Endodermal cell (in vitro differentiated cells): ENCODE measurements around the gene MMEL1. TPM values are rescaled to one million over a fixed set of nuclear protein-coding genes. Genes with fewer than 3 reads are reported as not detected.
A peak's percentile ranks its signal among the peaks of the same experiment; 100 is the strongest.
"Not testable (repeated sequence)": the region's sequence is repeated elsewhere in the genome, so short reads cannot be mapped to it uniquely, and the experiment has no call there.

Experiments
- DNase-seq: peaks from one replicate; pipeline ENCODE4 v3.0.0-alpha.2; 2017
- H3K27ac ChIP-seq: 2 replicates; pipeline ENCODE4 v1.5.1; 2013; ENCODE audit warnings: mild to moderate bottlenecking, low read depth, low read length, moderate library complexity
- H3K27me3 ChIP-seq: 2 replicates; pipeline ENCODE4 v1.6.1; 2013; ENCODE audit warnings: mild to moderate bottlenecking, low read length, moderate library complexity; ENCODE audit not compliant: insufficient read depth, control insufficient read depth, poor library complexity, severe bottlenecking
- H3K36me3 ChIP-seq: 2 replicates; pipeline ENCODE4 v1.7.0; 2013; ENCODE audit warnings: mild to moderate bottlenecking, low read length, moderate library complexity; ENCODE audit not compliant: control insufficient read depth, insufficient read depth
- H3K4me1 ChIP-seq: one replicate; pipeline ENCODE4 v1.7.0; 2013; ENCODE audit warnings: low read length; ENCODE audit not compliant: control insufficient read depth, insufficient read depth
- H3K4me3 ChIP-seq: 2 replicates; pipeline ENCODE4 v1.5.1; 2013; ENCODE audit warnings: mild to moderate bottlenecking, low read length, moderate library complexity
- H3K9ac ChIP-seq: 2 replicates; pipeline ENCODE4 v1.6.1; 2013; ENCODE audit warnings: mild to moderate bottlenecking, low read length, moderate library complexity; ENCODE audit not compliant: poor library complexity, severe bottlenecking; ENCODE audit errors: extremely low read depth
- H3K9me3 ChIP-seq: 2 replicates; pipeline ENCODE4 v1.6.1; 2013; ENCODE audit warnings: mild to moderate bottlenecking, low read length, moderate library complexity; ENCODE audit not compliant: control insufficient read depth
- H3K27ac Mint-ChIP-seq: 2 replicates; pipeline ENCODE4 v1.8.0; 2020; ENCODE audit warnings: mixed read lengths
- H3K27me3 Mint-ChIP-seq: 2 replicates; pipeline ENCODE4 v1.8.0; 2021; ENCODE audit warnings: mild to moderate bottlenecking, mixed read lengths; ENCODE audit not compliant: insufficient read depth
- H3K36me3 Mint-ChIP-seq: 2 replicates; pipeline ENCODE4 v1.8.0; 2020; ENCODE audit warnings: low read depth, mixed read lengths
- H3K4me1 Mint-ChIP-seq: 2 replicates; pipeline ENCODE4 v1.8.0; 2020; ENCODE audit warnings: mixed read lengths
- H3K4me3 Mint-ChIP-seq: 2 replicates; pipeline ENCODE4 v1.8.0; 2020; ENCODE audit warnings: mild to moderate bottlenecking, moderate library complexity, mixed read lengths
- H3K9me3 Mint-ChIP-seq: 2 replicates; pipeline ENCODE4 v1.8.0; 2020; ENCODE audit warnings: mild to moderate bottlenecking, mixed read lengths
- WGBS, 2 experiments: methylation state at CpG; one replicate each; pipeline versions ENCODE4 v1.1.5 to v1.1.7; 2013; ENCODE audit warnings: missing lambda C conversion rate in 2 of 2, mixed read lengths in 1 of 2; ENCODE audit not compliant: insufficient coverage in 1 of 2, insufficient read length in 1 of 2; 5-methylcytosine and 5-hydroxymethylcytosine counted together
- long read RNA-seq, 4 experiments: library from polyadenylated mRNA in 2 of 4; library from RNA in 1 of 4; library from capped mRNA in 1 of 4; stranded (forward) in 3 of 4; unstranded in 1 of 4; transcript quantifications; one replicate each; pipeline ENCODE4 v2.0.0, GENCODE V29; 2020 to 2021; ENCODE audit warnings: inconsistent platforms in 1 of 4
- polyA plus RNA-seq, 2 experiments: library from polyadenylated mRNA; stranded (reverse); fragments of 50-300 nt; gene quantifications; one replicate each; pipeline ENCODE4 v1.2.3, GENCODE V29; 2013
- total RNA-seq, 2 donors: library from RNA; stranded (reverse); fragmentation: NEBNext Ultra II Directional in 1 of 2; extraction: Animal tissue kit (Norgen Biotek cat#: 25700) in 1 of 2; gene quantifications; 2 replicates in 1 of 2; 3 replicates in 1 of 2; pipeline ENCODE4 v1.2.1, GENCODE V29; 2021
- TF ChIP-seq, protein P1 (sequence below): fragments of 200-600 bp; sonication (generic); conservative IDR thresholded peaks from 2 replicates; pipeline ENCODE4 v1.5.0; 2021; ENCODE audit warnings: antibody characterized with exemption, mild to moderate bottlenecking

MMEL1 gene, protein sequence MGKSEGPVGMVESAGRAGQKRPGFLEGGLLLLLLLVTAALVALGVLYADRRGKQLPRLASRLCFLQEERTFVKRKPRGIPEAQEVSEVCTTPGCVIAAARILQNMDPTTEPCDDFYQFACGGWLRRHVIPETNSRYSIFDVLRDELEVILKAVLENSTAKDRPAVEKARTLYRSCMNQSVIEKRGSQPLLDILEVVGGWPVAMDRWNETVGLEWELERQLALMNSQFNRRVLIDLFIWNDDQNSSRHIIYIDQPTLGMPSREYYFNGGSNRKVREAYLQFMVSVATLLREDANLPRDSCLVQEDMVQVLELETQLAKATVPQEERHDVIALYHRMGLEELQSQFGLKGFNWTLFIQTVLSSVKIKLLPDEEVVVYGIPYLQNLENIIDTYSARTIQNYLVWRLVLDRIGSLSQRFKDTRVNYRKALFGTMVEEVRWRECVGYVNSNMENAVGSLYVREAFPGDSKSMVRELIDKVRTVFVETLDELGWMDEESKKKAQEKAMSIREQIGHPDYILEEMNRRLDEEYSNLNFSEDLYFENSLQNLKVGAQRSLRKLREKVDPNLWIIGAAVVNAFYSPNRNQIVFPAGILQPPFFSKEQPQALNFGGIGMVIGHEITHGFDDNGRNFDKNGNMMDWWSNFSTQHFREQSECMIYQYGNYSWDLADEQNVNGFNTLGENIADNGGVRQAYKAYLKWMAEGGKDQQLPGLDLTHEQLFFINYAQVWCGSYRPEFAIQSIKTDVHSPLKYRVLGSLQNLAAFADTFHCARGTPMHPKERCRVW
- under 1 TPM in 1 of 2 donors, not detected in 1; 0.42 TPM for total RNA-seq
- 3.1 TPM for polyA plus RNA-seq (2013, experiment 1 of 2)
- 0.79 TPM for polyA plus RNA-seq (2013, experiment 2 of 2)
- long read RNA-seq, experiment 1, result 0 reads
- long read RNA-seq, experiment 2, result 0 reads
- long read RNA-seq, experiment 3, partial matches to known transcripts, result 0 of 1 reads
- long read RNA-seq, experiment 3, other reads (novel, unspliced or antisense), result 1 of 1 reads
- long read RNA-seq, experiment 4, result 0 reads

DNA sequence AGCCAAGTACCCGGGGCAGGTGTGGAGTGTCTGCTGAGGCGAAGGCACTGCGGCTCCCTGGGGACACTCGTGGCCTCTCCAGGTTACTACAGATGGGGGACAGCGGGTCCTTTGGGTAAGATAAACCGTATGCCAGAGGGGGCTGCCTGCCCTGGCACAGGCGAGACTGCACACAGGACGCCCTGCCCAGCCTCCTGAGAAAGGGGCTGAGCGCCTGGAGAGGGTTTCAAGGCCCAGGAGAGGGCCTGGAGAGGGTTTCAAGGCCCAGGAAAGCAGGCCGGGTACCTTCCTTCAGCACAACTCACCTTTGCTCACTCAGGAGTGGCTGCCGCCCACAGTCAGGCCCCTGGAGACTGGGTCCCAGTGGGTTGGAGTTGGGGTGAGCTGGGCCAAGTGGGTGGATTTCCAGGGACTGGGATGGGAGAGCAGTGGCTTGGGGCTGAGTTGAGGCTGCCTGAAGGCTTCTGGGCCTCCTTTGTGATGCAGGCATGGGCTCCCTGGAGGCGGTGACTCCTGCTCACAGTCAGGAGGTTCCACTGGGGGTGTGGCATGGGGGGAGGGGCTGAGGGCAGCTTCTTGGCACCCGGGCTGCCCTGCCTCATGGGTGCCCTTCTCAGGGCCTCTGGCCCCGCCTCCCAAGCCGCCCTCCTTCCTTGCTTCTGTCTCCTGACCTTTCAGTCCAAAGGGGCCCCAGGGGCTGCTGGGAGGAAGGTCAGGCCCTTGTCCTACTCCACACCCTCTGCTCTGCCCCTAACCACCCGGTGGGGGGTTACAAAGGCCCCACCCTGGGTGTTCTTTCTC lies at the start of gene MMEL1:
Gene MMEL1, minus strand, starts transcription at position 456 of the 801 bp plus-strand sequence. CDS start 3,532 bp downstream, outside the sequence.
- no peak within 1 kb of the TSS for H3K27ac Mint-ChIP-seq
- Histone ChIP-seq H3K27me3 (peaks cover 28% of the 10 kb centered on the region), H3K4me1 (no peaks in the 10 kb centered on the region), H3K4me3 (no peak within 1 kb of the TSS), H3K36me3 (no peaks in the 10 kb centered on the region), H3K27ac (no peak within 1 kb of the TSS), H3K9me3 (peaks cover 20% of the 10 kb centered on the region), H3K9ac (no peak within 1 kb of the TSS)
- no peaks in the 10 kb centered on the region for H3K4me1 Mint-ChIP-seq
- 72 to 85% methylated on average over 8 to 16 of the region's 16 CpGs for WGBS, 2 experiments
- peaks cover 81% of the 10 kb centered on the region for H3K27me3 Mint-ChIP-seq
- no peak within 1 kb of the TSS for H3K4me3 Mint-ChIP-seq
- peak; percentile 63 for DNase-seq
- TF ChIP-seq, protein P1, sequence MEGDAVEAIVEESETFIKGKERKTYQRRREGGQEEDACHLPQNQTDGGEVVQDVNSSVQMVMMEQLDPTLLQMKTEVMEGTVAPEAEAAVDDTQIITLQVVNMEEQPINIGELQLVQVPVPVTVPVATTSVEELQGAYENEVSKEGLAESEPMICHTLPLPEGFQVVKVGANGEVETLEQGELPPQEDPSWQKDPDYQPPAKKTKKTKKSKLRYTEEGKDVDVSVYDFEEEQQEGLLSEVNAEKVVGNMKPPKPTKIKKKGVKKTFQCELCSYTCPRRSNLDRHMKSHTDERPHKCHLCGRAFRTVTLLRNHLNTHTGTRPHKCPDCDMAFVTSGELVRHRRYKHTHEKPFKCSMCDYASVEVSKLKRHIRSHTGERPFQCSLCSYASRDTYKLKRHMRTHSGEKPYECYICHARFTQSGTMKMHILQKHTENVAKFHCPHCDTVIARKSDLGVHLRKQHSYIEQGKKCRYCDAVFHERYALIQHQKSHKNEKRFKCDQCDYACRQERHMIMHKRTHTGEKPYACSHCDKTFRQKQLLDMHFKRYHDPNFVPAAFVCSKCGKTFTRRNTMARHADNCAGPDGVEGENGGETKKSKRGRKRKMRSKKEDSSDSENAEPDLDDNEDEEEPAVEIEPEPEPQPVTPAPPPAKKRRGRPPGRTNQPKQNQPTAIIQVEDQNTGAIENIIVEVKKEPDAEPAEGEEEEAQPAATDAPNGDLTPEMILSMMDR, result no peak
- H3K36me3 Mint-ChIP-seq, result no peaks in the 10 kb centered on the region
- H3K9me3 Mint-ChIP-seq, result peaks cover 19% of the 10 kb centered on the region

DNA sequence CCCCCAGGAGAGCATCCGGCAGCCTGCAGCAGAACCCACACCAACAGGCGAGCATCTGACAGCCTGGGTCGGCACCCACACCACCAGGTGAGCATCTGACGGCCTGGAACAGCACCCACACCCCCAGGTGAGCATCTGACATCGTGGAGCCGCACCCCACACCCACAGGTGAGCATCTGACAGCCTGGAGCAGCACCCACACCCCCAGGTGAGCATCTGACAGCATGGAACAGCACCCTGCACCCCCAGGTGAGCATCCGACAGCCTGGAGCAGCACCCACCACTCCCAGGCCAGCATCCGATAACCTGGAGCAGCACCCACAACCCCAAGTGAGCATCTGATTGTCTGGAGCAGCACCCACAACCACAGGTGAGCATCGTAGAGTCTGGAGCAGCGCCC lies 43.9 kb upstream of the MMEL1 start:
- not testable (repeated sequence) for H3K9me3 Mint-ChIP-seq, DNase-seq, H3K36me3 Mint-ChIP-seq, H3K27me3 Mint-ChIP-seq, H3K4me1 Mint-ChIP-seq, H3K4me1 ChIP-seq, H3K36me3 ChIP-seq, H3K27ac Mint-ChIP-seq, H3K9ac ChIP-seq, H3K4me3 Mint-ChIP-seq, H3K9me3 ChIP-seq, H3K27me3 ChIP-seq, H3K4me3 ChIP-seq, H3K27ac ChIP-seq
- WGBS, 2 experiments, result 100% methylated on average over 1 of the region's 10 CpGs; no CpG with 5 or more reads in 1 of the 2 experiments

DNA sequence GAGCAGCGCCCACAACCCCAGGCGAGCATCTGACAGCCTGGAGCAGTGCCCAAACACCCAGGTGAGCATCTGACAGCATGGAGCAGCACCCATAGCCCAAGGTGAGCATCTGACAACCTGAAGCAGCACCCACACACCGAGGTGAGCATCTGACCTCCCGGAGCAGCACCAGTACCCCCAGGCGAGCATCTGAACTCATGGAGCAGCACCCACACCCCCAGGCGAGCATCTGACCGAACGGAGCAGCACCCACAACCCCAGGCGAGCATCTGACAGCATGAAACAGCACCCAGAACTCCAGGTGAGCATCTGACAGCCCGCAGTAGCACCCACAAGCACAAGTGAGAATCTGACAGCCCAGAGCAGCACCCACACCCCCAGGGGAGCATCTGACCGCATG lies 38.8 kb upstream of the MMEL1 start:
- DNase-seq, H3K9ac ChIP-seq, H3K4me3 ChIP-seq, H3K36me3 Mint-ChIP-seq, H3K4me3 Mint-ChIP-seq, H3K4me1 Mint-ChIP-seq, H3K4me1 ChIP-seq, H3K36me3 ChIP-seq, H3K27ac ChIP-seq, H3K27ac Mint-ChIP-seq, H3K27me3 ChIP-seq, H3K9me3 Mint-ChIP-seq, H3K27me3 Mint-ChIP-seq, H3K9me3 ChIP-seq: not testable (repeated sequence)
- 65 to 75% methylated on average over 4 to 7 of the region's 11 CpGs for WGBS, 2 experiments

DNA sequence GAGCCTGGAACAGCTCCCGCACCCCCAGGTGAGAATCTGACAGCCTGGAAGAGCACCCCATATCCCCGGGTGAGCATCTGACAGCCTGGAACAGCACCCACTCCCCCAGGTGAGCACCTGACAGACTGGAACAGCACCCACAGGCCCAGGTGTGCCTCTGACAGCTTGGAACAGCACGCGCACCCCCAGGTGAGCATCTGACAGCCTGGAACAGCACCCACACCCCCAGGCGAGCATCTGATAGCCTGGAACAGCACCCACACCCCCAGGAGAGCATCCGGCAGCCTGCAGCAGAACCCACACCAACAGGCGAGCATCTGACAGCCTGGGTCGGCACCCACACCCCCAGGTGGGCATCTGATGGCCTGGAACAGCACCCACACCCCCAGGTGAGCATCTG lies 27.0 kb upstream of the MMEL1 start:
- not testable (repeated sequence) for H3K4me3 ChIP-seq, H3K4me3 Mint-ChIP-seq, H3K36me3 Mint-ChIP-seq, H3K27ac Mint-ChIP-seq, H3K9ac ChIP-seq, H3K4me1 ChIP-seq, H3K4me1 Mint-ChIP-seq, H3K27me3 ChIP-seq, H3K36me3 ChIP-seq, DNase-seq, H3K27ac ChIP-seq, H3K27me3 Mint-ChIP-seq
- 66 to 69% methylated on average over 2 to 3 of the region's 8 CpGs for WGBS, 2 experiments
- peaks cover 18% of the 10 kb centered on the region for H3K9me3 Mint-ChIP-seq
- H3K9me3 ChIP-seq, result peaks cover 11% of the 10 kb centered on the region

DNA sequence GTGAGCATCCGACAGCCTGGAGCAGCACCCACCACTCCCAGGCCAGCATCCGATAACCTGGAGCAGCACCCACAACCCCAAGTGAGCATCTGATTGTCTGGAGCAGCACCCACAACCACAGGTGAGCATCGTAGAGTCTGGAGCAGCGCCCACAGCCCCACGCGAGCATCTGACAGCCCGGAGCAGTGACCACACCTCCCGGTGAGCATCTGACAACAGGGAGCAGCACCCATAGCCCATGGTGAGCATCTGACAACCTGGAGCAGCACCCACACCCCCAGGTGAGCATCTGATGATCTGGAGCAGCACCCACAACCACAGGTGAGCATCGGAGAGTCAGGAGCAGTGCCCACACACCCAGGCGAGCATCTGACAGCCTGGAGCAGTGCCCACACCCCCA lies 25.1 kb upstream of the MMEL1 start:
- H3K4me1 ChIP-seq, H3K36me3 ChIP-seq, H3K27ac Mint-ChIP-seq, H3K36me3 Mint-ChIP-seq, H3K9ac ChIP-seq, H3K27me3 Mint-ChIP-seq, H3K4me1 Mint-ChIP-seq, H3K27me3 ChIP-seq, H3K4me3 ChIP-seq, H3K27ac ChIP-seq, DNase-seq, H3K4me3 Mint-ChIP-seq: not testable (repeated sequence)
- WGBS, 2 experiments, result 76 to 84% methylated on average over 6 of the region's 10 CpGs
- peaks cover 30% of the 10 kb centered on the region for H3K9me3 ChIP-seq
- H3K9me3 Mint-ChIP-seq, result peaks cover 37% of the 10 kb centered on the region
